Lower lobe of right lung (tissue), 2 donors: ENCODE results near the gene WASHC4. TPM values are rescaled to one million over a fixed set of nuclear protein-coding genes. Genes with fewer than 3 reads are reported as not detected.

ENCODE experiments used
- ATAC-seq, 2 donors: fragments of 200-7000 bp; cut with Tn5 transposase; one replicate each; pipeline ENCODE4 v1.9.1; 2020 to 2022; ENCODE audit warnings: mild to moderate bottlenecking in 2 of 2, moderate library complexity in 2 of 2
- DNase-seq: peaks from one replicate; pipeline ENCODE4 v3.0.0-alpha.2; 2020
- H3K27ac ChIP-seq: fragments of 200-600 bp; one replicate; pipeline ENCODE4 v1.8.0; 2022
- H3K27me3 ChIP-seq: fragments of 200-600 bp; one replicate; pipeline ENCODE4 v1.8.0; 2022; ENCODE audit warnings: low read depth
- H3K36me3 ChIP-seq: fragments of 200-600 bp; one replicate; pipeline ENCODE4 v1.8.0; 2022; ENCODE audit warnings: mild to moderate bottlenecking
- H3K4me1 ChIP-seq: fragments of 200-600 bp; one replicate; pipeline ENCODE4 v1.8.0; 2022
- H3K4me3 ChIP-seq: fragments of 200-600 bp; one replicate; pipeline ENCODE4 v1.8.0; 2022; ENCODE audit warnings: mild to moderate bottlenecking
- H3K9me3 ChIP-seq: fragments of 200-600 bp; one replicate; pipeline ENCODE4 v1.8.0; 2022
- CTCF ChIP-seq: fragments of 200-600 bp; IDR thresholded peaks from one replicate; pipeline ENCODE4 v1.8.0; 2022; ENCODE audit warnings: antibody characterized with exemption, mild to moderate bottlenecking
- intact Hi-C: fragments of 100-400 bp; cut with DNase I; formaldehyde crosslinking; loops from one replicate; pipeline ENCODE4 v1.11.0; 2022
- total RNA-seq: library from RNA; stranded (reverse); fragmentation: NEBNext Ultra II Directional; extraction: Animal tissue kit (Norgen Biotek cat#: 25700); gene quantifications from one replicate; pipeline ENCODE4 v1.2.1, GENCODE V29; 2021
- donor health status: DM: no; HTN: yes; CAD: no; lungs with severe emphysema.

WASHC4 gene
- total RNA-seq, 1 donor from 2014 or later = 68.9 TPM

GRCh38 chr12:105156260-105156659, 48.7 kb downstream of the WASHC4 start:
- intact Hi-C loops = no loop called here

GRCh38 chr12:105157606-105158005, 50.1 kb downstream of the WASHC4 start:
- Histone ChIP-seq H3K9me3 (no peaks in the 10 kb centered on the region), H3K27ac (no peak overlapping the region), H3K4me3 (no peak overlapping the region), H3K4me1 (no peaks in the 10 kb centered on the region), H3K36me3 (peaks cover 94% of the 10 kb centered on the region), H3K27me3 (no peaks in the 10 kb centered on the region)
- intact Hi-C loops = no loop called here
- no peak for ATAC-seq
- no peak for TF ChIP-seq CTCF
- no peak for DNase-seq

More at GRCh38 chr12:105156260-105156659, 48.7 kb downstream of the WASHC4 start:
- Histone ChIP-seq H3K4me3 (no peak overlapping the region), H3K36me3 (peaks cover 94% of the 10 kb centered on the region), H3K9me3 (no peaks in the 10 kb centered on the region), H3K4me1 (no peaks in the 10 kb centered on the region), H3K27me3 (no peaks in the 10 kb centered on the region), H3K27ac (no peak overlapping the region)
- DNase-seq (no peak), ATAC-seq (no peak)
- TF ChIP-seq CTCF = no peak

GRCh38 chr12:105158876-105159275, 51.3 kb downstream of the WASHC4 start:
- Histone ChIP-seq H3K36me3 (peaks cover 94% of the 10 kb centered on the region), H3K27ac (no peak overlapping the region), H3K4me1 (no peaks in the 10 kb centered on the region), H3K27me3 (no peaks in the 10 kb centered on the region), H3K4me3 (no peak overlapping the region), H3K9me3 (no peaks in the 10 kb centered on the region)
- DNase-seq = no peak
- no peak for ATAC-seq
- intact Hi-C loops = no loop called here
- TF ChIP-seq CTCF = no peak

- Histone ChIP-seq H3K9me3 (no peaks in the 10 kb centered on the region), H3K4me3 (no peak overlapping the region), H3K27ac (no peak overlapping the region), H3K4me1 (no peaks in the 10 kb centered on the region), H3K27me3 (no peaks in the 10 kb centered on the region), H3K36me3 (peaks cover 97% of the 10 kb centered on the region)
- no peak for DNase-seq
- ATAC-seq = no peak
- no peak for TF ChIP-seq CTCF
- intact Hi-C loops = no loop called here
Observed at GRCh38 chr12:105162174-105162573, 54.6 kb downstream of the WASHC4 start.

- intact Hi-C loops = no loop called here
- no peak for TF ChIP-seq CTCF
- Histone ChIP-seq H3K9me3 (no peaks in the 10 kb centered on the region), H3K27me3 (no peaks in the 10 kb centered on the region), H3K4me3 (no peak overlapping the region), H3K27ac (no peak overlapping the region), H3K36me3 (peaks cover 96% of the 10 kb centered on the region), H3K4me1 (no peaks in the 10 kb centered on the region)
- ATAC-seq (no peak), DNase-seq (no peak)
Observed at GRCh38 chr12:105164068-105164467, 56.5 kb downstream of the WASHC4 start.

GRCh38 chr12:105166736-105167135, 59.2 kb downstream of the WASHC4 start:
- H3K27ac ChIP-seq = no peak overlapping the region
- H3K36me3 ChIP-seq = peaks cover 91% of the 10 kb centered on the region
- H3K27me3 ChIP-seq = no peaks in the 10 kb centered on the region
- no peak for TF ChIP-seq CTCF
- ATAC-seq = no peak
- no peaks in the 10 kb centered on the region for H3K9me3 ChIP-seq
- no peaks in the 10 kb centered on the region for H3K4me1 ChIP-seq
- intact Hi-C loops = no loop called here
- no peak overlapping the region for H3K4me3 ChIP-seq
- DNase-seq = no peak
